NCI-H460 (cell line): ENCODE results near the gene SOX12. TPM values are rescaled to one million over a fixed set of nuclear protein-coding genes. Genes with fewer than 3 reads are reported as not detected.
"Not testable (repeated sequence)": the region's sequence is repeated elsewhere in the genome, so short reads cannot be mapped to it uniquely, and the experiment has no call there.

ENCODE experiments used
- DNase-seq: peaks from one replicate; pipeline ENCODE4 v3.0.0-alpha.2; 2016; ENCODE audit warnings: low read depth; ENCODE audit errors: extremely low read depth
- total RNA-seq: library from RNA; depleted of rRNA; stranded (reverse); fragments of >200 nt; shearing (Covaris generic); gene quantifications from 2 replicates; pipeline ENCODE4 v1.2.3, GENCODE V29; 2014

Gene SOX12
- total RNA-seq, 1 experiment from 2014 or later = 11.1 TPM

- DNase-seq = no peak
Measured at GRCh38 chr20:358891-359555, 33.7 kb downstream of the SOX12 start.

GRCh38 chr20:361561-361960 is 36.2 kb downstream of the SOX12 start:
- no peak for DNase-seq

- DNase-seq = peak; percentile 93
Measured at GRCh38 chr20:362271-363254, 37.2 kb downstream of the SOX12 start.

- peak; percentile 86 for DNase-seq
Measured at GRCh38 chr20:363319-364078, 38.1 kb downstream of the SOX12 start.

- DNase-seq = peak; percentile 47
Measured at GRCh38 chr20:364905-365794, 39.8 kb downstream of the SOX12 start.

GRCh38 chr20:366041-366718 is 40.8 kb downstream of the SOX12 start:
- no peak for DNase-seq

GRCh38 chr20:366719-367485 is 41.5 kb downstream of the SOX12 start:
- no peak for DNase-seq

- DNase-seq = no peak
Measured at GRCh38 chr20:367486-367887, 42.1 kb downstream of the SOX12 start.

- DNase-seq = no peak
Measured at GRCh38 chr20:368915-369314, 43.6 kb downstream of the SOX12 start.

GRCh38 chr20:370151-370600 is 44.8 kb downstream of the SOX12 start:
- no peak for DNase-seq

GRCh38 chr20:370977-371754 is 45.8 kb downstream of the SOX12 start:
- no peak for DNase-seq

GRCh38 chr20:371755-372542 is 46.6 kb downstream of the SOX12 start:
- peak; percentile 99 for DNase-seq

GRCh38 chr20:372543-373082 is 47.3 kb downstream of the SOX12 start:
- DNase-seq = not testable (repeated sequence)

GRCh38 chr20:373171-373890 is 48.0 kb downstream of the SOX12 start:
- DNase-seq = peak; percentile 99

- no peak for DNase-seq
Measured at GRCh38 chr20:375265-375889, 50.0 kb downstream of the SOX12 start.

GRCh38 chr20:376089-376488 is 50.7 kb downstream of the SOX12 start:
- no peak for DNase-seq
